ENCODE measurements around the gene TEX2. TPM values are rescaled to one million over a fixed set of nuclear protein-coding genes. Genes with fewer than 3 reads are reported as not detected.

The TEX2 gene
- total RNA-seq, 1 donor from 2014 or later = 8.1 TPM

DNA sequence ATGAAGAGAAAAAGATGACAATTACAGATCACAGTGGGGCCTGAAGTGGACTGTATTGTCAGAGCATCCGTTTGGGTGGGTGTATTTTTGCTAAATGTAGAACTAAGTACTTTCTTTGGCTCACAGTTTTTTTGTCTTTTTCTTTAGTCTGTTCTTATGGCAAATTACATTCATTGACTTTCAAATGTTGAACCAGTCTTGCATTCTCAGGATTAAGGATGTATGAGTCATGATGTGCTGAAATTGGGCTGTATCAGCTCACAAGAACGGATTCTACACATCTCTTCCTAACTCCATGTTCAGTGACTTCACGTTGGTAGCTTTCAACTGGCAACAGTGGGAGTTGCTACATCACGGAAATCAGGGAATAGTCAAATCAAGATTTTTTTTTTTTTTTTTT lies 66.5 kb downstream of the TEX2 start:
- no peak for ATAC-seq (ENCODE audit: low read depth)
- no peak for DNase-seq
- Mint-ChIP-seq H3K4me1 (no peaks in the 10 kb centered on the region), H3K27ac (no peak overlapping the region), H3K4me3 (no peak overlapping the region), H3K36me3 (ENCODE audit: low read depth) (peaks cover 6% of the 10 kb centered on the region), H3K9me3 (no peaks in the 10 kb centered on the region), H3K27me3 (no peaks in the 10 kb centered on the region)
- CTCF ChIA-PET = interaction anchor here (1.9 kb wide), 1 partner anchor 63 kb away, joined by 4 read pairs; no protein-coding TSS in a partner anchor
- intact Hi-C loops (cut with micrococcal nuclease) = no loop called here
- POLR2A ChIA-PET = no interaction called here
- no peak for TF ChIP-seq CTCF (IDR thresholded peaks at IDR 0.05)

DNA sequence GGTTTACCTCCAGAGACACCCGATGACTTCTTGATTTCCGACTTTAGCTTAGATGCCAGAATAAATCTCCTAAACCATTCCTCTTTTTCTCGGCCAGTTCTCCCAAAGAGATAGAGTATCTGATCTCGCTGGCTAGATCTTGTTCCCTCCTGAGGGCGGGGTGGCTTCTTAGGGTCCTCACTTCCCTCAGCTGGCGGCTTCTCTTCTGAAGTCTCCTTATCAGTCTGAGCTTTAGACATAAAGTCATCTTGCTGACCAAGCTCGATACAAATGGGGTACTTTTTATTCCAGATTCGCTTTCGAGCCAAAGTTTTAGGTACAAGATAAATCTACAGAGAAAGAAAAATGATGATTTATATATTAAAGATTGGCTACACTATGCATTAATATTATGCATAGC lies 69.5 kb downstream of the TEX2 start:
- POLR2A ChIA-PET = no interaction called here
- Mint-ChIP-seq H3K4me3 (no peak overlapping the region), H3K27ac (no peak overlapping the region), H3K4me1 (no peaks in the 10 kb centered on the region), H3K36me3 (ENCODE audit: low read depth) (peaks cover 6% of the 10 kb centered on the region), H3K27me3 (no peaks in the 10 kb centered on the region), H3K9me3 (no peaks in the 10 kb centered on the region)
- ATAC-seq (ENCODE audit: low read depth) = no peak
- CTCF ChIA-PET = no interaction called here
- no peak for TF ChIP-seq CTCF (IDR thresholded peaks at IDR 0.05)
- DNase-seq = no peak
- intact Hi-C loops (cut with micrococcal nuclease) = no loop called here

DNA sequence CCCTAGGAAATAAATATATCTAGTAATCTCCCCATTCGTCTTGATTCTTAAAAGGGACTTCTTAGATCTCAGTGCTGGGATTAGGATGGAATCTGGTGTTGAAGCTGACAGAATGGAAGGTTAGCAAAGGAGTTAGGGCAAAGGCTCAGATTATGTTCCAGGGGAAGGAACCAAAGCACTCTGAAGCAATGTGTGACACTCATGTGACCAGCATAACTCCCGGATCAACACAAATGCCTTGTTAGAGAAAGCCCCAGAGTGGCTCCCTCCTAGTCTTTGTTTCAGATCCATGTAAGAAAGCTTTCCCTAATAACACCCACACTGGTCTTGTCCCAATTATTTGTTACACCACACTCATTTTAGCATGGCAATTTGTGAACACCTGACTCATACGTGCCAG lies 70.5 kb downstream of the TEX2 start:
- ATAC-seq (ENCODE audit: low read depth) (no peak), DNase-seq (no peak)
- ChIA-PET POLR2A (interaction anchor here (0.5 kb wide), 1 partner anchor 81 kb away, joined by 4 read pairs; no protein-coding TSS in a partner anchor), CTCF (no interaction called here)
- H3K9me3 Mint-ChIP-seq = no peaks in the 10 kb centered on the region
- H3K27me3 Mint-ChIP-seq = no peaks in the 10 kb centered on the region
- no peak overlapping the region for H3K27ac Mint-ChIP-seq
- intact Hi-C loops (cut with micrococcal nuclease) = no loop called here
- H3K4me1 Mint-ChIP-seq = no peaks in the 10 kb centered on the region
- TF ChIP-seq CTCF (IDR thresholded peaks at IDR 0.05) = no peak
- H3K36me3 Mint-ChIP-seq (ENCODE audit: low read depth) = peaks cover 8% of the 10 kb centered on the region
- H3K4me3 Mint-ChIP-seq = no peak overlapping the region

GRCh38 chr17:64190472-64190871 lies 72.6 kb downstream of the TEX2 start:
- H3K4me1 Mint-ChIP-seq = no peaks in the 10 kb centered on the region
- no peak overlapping the region for H3K4me3 Mint-ChIP-seq
- TF ChIP-seq CTCF (IDR thresholded peaks at IDR 0.05) = no peak
- ATAC-seq (ENCODE audit: low read depth) (no peak), DNase-seq (no peak)
- ChIA-PET CTCF (no interaction called here), POLR2A (no interaction called here)
- intact Hi-C loops (cut with micrococcal nuclease) = no loop called here
- H3K9me3 Mint-ChIP-seq = no peaks in the 10 kb centered on the region
- no peaks in the 10 kb centered on the region for H3K27me3 Mint-ChIP-seq
- H3K27ac Mint-ChIP-seq = no peak overlapping the region
- H3K36me3 Mint-ChIP-seq (ENCODE audit: low read depth) = peaks cover 10% of the 10 kb centered on the region

GRCh38 chr17:64188088-64188487 lies 75.0 kb downstream of the TEX2 start:
- no peak overlapping the region for H3K4me3 Mint-ChIP-seq
- no peaks in the 10 kb centered on the region for H3K4me1 Mint-ChIP-seq
- no peak for DNase-seq
- no peak for ATAC-seq (ENCODE audit: low read depth)
- no peak for TF ChIP-seq CTCF (IDR thresholded peaks at IDR 0.05)
- CTCF ChIA-PET = no interaction called here
- H3K27me3 Mint-ChIP-seq = no peaks in the 10 kb centered on the region
- intact Hi-C loops (cut with micrococcal nuclease) = no loop called here
- POLR2A ChIA-PET = no interaction called here
- no peak overlapping the region for H3K27ac Mint-ChIP-seq
- H3K36me3 Mint-ChIP-seq (ENCODE audit: low read depth) = peaks cover 8% of the 10 kb centered on the region
- H3K9me3 Mint-ChIP-seq = no peaks in the 10 kb centered on the region

Measured in activated B cell treated with CpG ODN at 0.5 μM for 24 hours (primary cell).